T-helper 2 cell (primary cell): Measurements from ENCODE around the gene WSCD2.

Source experiments
- DNase-seq, 5 experiments: peaks; one replicate each; pipeline versions ENCODE4 v3.0.0 to v3.0.0-alpha.2; 2012 to 2022

The WSCD2 gene

GRCh38 chr12:108237272-108237671, 108.2 kb downstream of the WSCD2 start:
- no peak for DNase-seq

DNA sequence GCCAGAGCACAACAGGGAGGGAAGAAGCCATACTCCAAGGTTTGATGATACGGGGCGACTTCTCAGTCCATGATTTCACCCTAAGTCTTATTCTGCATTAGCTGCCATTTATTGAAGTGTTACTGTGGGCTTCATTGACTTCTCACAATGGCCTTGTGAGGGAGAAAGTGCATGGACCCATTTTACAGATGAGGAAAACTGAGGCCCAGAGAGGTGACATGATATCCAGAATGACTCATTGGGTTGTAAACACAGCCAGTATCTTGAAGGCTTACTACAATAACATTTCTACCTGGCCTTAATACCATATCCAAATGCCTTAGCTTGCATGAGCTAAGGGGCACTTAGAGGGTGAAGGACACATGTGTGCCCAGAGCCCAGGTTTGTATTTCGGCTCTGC, 109.4 kb downstream of the WSCD2 start:
- DNase-seq = no peak

- DNase-seq = no peak
Observed at GRCh38 chr12:108239378-108239777, 110.3 kb downstream of the WSCD2 start.

GRCh38 chr12:108240027-108240785, 111.1 kb downstream of the WSCD2 start:
- DNase-seq = no peak

GRCh38 chr12:108240928-108241327, 111.8 kb downstream of the WSCD2 start:
- DNase-seq = no peak

GRCh38 chr12:108241986-108242703, 113.1 kb downstream of the WSCD2 start:
- DNase-seq = no peak

GRCh38 chr12:108247130-108247529, 118.0 kb downstream of the WSCD2 start:
- no peak for DNase-seq

DNA sequence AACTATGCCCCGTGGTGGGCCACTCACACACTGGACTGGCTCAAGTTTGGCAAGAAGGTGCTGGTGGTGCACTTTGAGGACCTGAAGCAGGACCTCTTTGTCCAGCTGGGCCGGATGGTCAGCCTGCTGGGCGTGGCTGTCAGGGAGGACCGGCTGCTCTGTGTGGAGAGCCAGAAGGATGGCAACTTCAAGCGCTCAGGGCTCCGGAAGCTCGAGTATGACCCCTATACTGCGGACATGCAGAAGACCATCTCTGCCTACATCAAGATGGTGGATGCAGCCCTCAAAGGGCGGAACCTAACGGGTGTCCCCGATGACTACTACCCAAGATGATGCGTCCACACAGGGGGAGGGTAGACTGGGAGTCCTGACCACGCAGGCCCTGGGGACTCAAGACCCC, 118.9 kb downstream of the WSCD2 start:
- no peak for DNase-seq

DNA sequence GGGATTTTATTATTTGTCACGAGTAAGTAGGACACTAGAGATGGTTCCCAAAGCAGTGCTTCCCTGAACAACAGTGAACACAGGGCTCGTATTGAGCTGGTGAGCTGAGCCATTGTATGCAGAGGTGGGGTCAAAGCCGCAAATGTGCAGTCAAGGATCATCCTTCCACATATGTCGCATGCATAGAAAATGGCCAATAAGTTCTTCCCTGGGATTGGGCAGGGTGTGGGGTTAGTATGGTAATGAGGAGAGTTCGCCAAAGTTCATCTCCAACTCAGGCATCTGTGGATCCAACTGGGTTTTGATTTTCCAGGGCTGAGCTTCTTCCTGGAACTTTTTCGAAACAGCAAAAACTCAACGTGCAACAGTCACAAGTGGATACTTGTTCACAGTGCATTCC, 123.4 kb downstream of the WSCD2 start:
- DNase-seq = no peak

- no peak for DNase-seq
Observed at GRCh38 chr12:108253540-108253939, 124.5 kb downstream of the WSCD2 start.

- no peak for DNase-seq
Observed at GRCh38 chr12:108254030-108254429, 124.9 kb downstream of the WSCD2 start.

- no peak for DNase-seq
Observed at GRCh38 chr12:108254517-108255251, 125.6 kb downstream of the WSCD2 start.

DNA sequence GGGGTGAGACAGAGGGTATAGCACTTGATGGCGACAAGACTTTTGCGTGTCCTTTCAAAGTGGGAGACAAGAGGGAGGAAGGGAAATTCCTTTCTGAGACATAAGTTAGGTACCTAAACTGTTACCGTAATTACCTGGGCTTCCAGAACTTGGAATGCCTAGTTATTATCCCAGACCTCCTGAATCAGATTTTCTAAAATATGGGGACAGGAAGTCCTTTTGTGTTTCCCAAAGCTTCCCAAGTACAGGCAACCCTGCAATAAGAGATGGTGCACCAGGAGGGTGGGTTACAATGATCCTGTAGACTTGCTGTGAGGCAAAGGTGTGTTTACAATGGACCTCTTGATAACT, 126.1 kb downstream of the WSCD2 start:
- no peak for DNase-seq

- no peak for DNase-seq
Observed at GRCh38 chr12:108257004-108257403, 127.9 kb downstream of the WSCD2 start.

DNA sequence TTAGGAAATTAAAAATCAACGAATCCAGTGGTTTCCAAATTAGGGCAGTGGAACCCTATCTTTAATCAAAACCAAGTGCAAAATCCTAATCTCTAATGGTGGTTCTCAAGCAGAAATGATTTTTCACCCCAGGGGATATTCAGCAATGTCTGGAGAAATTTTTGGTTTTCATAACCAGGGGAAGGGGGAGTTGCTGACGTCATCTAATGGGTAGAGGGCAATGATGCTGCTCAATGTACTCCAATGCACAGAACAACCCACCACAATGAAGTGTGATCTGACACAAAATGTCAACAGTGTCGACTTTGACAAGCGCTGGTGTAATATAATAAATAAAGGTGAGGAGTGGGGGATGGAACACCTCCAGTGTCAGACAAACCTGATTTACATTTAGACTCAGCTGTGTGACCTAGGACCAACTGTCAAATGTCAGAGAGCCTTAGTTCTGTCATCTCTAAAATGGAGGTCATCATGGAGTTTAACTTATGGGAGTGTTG, 128.6 kb downstream of the WSCD2 start:
- no peak for DNase-seq

GRCh38 chr12:108260039-108260438, 131.0 kb downstream of the WSCD2 start:
- DNase-seq = no peak

GRCh38 chr12:108260969-108261368, 131.9 kb downstream of the WSCD2 start:
- no peak for DNase-seq

- no peak for DNase-seq
Observed at GRCh38 chr12:108265505-108265904, 136.4 kb downstream of the WSCD2 start.

DNA sequence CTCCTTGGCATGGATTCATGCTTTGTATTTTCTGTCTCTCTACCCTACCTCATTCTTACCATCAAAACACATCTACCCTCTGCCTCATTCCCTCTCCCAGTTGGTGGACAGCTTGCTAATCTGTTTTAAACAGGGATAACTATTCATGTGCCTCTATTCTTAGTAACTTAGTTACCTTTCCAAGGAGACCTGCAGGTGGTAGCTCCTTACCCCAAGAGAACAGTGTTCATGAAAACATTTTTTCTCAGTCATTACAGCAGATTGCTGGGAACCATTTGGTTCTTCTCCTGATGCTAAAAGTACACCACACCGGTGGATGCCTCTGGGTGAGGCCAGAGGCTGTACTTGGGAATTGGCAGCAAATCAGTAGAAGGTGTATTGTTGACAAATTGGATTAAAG, 137.0 kb downstream of the WSCD2 start:
- DNase-seq = no peak

- no peak for DNase-seq
Observed at GRCh38 chr12:108267450-108267849, 138.4 kb downstream of the WSCD2 start.

GRCh38 chr12:108268397-108268796, 139.3 kb downstream of the WSCD2 start:
- DNase-seq = no peak

GRCh38 chr12:108269224-108269623, 140.1 kb downstream of the WSCD2 start:
- DNase-seq = no peak

DNA sequence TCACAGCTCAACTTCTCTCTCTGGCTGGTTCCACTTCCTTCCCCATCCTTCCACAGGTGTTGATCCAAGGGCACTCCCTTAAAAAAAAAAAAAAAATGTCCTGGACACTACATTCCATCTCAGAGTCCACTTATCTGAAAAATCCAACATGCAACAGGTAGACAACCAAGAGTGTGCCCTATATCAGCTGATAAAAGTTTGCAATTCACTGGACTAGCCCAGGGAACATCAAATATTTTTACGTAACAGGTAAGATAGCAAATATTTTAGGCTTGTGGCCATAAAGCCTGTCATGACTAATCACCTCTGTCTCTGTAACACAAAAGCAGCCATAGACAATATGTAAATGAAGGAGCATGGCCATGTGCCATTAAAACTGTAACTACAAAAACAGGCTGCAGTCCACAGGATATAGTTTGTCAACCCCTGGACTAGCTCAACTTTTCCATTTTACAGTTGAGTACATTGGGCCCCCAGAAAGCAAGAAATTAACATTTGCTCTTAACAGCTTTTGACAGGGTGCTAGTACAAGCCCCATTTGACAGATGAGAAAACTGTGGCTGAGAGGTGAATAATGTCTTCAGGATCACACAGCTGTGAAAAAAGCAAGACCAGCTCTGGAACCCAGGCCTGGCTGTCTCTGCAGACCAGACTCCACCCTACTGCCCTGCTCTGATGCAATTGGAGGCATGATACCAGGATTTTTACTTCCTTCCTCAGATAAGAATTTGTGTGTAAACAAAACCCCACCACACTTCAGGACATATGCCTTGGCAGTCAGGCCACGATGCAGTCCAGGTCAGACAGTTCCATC, 141.2 kb downstream of the WSCD2 start:
- no peak for DNase-seq
